CD14-positive monocyte (primary cell): Measurements from ENCODE around the gene PALS2. TPM values are rescaled to one million over a fixed set of nuclear protein-coding genes. Genes with fewer than 3 reads are reported as not detected.

Experiments
- DNase-seq, 3 donors: peaks; one replicate each; pipeline ENCODE4 v3.0.0-alpha.2; 2011 to 2022
- H2AFZ ChIP-seq: 2 replicates; pipeline ENCODE4 v1.6.0; 2012; ENCODE audit warnings: mild to moderate bottlenecking, low read depth, low read length, inconsistent platforms; ENCODE audit not compliant: insufficient read depth, poor library complexity, severe bottlenecking
- H3K27ac ChIP-seq, 2 donors: 1 replicate in 1 of 2; 2 replicates in 1 of 2; pipeline ENCODE4 v1.5.1; 2012 to 2013; ENCODE audit warnings: low read length in 2 of 2, control low read depth in 1 of 2, inconsistent platforms in 1 of 2, low read depth in 1 of 2, mild to moderate bottlenecking in 1 of 2
- H3K27me3 ChIP-seq, 2 donors: one replicate each; pipeline versions ENCODE4 v1.6.0 to v1.6.1; 2011 to 2013; ENCODE audit warnings: low read length in 2 of 2; ENCODE audit not compliant: control insufficient read depth in 2 of 2, insufficient read depth in 2 of 2
- H3K36me3 ChIP-seq, 2 donors: replicated peaks in 1 of 2; 1 replicate in 1 of 2; 2 replicates in 1 of 2; pipeline versions ENCODE4 v1.5.1 to v1.6.1; 2012 to 2013; ENCODE audit warnings: low read length in 2 of 2, control low read depth in 1 of 2, inconsistent platforms in 1 of 2, mild to moderate bottlenecking in 1 of 2; ENCODE audit not compliant: insufficient read depth in 2 of 2, control insufficient read depth in 1 of 2
- H3K4me1 ChIP-seq, 2 donors: 1 replicate in 1 of 2; 2 replicates in 1 of 2; pipeline versions ENCODE4 v1.5.1 to v1.6.1; 2012 to 2013; ENCODE audit warnings: low read length in 2 of 2, control low read depth in 1 of 2, inconsistent platforms in 1 of 2, mild to moderate bottlenecking in 1 of 2, moderate library complexity in 1 of 2; ENCODE audit not compliant: insufficient read depth in 2 of 2, control insufficient read depth in 1 of 2
- H3K4me2 ChIP-seq: replicated peaks from 2 replicates; pipeline ENCODE3; 2012; ENCODE audit warnings: low read length, moderate library complexity, mild to moderate bottlenecking; ENCODE audit not compliant: poor library complexity, severe bottlenecking; ENCODE audit errors: extremely low read depth
- H3K4me3 ChIP-seq, 3 experiments: fragments of 200-600 bp in 1 of 3; sonication (generic) in 1 of 3; replicated peaks in 1 of 3; 1 replicate in 2 of 3; 2 replicates in 1 of 3; pipeline ENCODE4 v1.5.1; 2011 to 2013; ENCODE audit warnings: low read length in 3 of 3, mild to moderate bottlenecking in 3 of 3, control low read depth in 2 of 3, low read depth in 2 of 3, inconsistent platforms in 1 of 3, moderate library complexity in 1 of 3
- H3K79me2 ChIP-seq: 2 replicates; pipeline ENCODE4 v1.6.0; 2012; ENCODE audit warnings: mild to moderate bottlenecking, control low read depth, inconsistent platforms, low read length, moderate library complexity; ENCODE audit not compliant: insufficient read depth
- H3K9ac ChIP-seq: 2 replicates; pipeline ENCODE4 v1.6.0; 2017; ENCODE audit warnings: low read length, mild to moderate bottlenecking; ENCODE audit not compliant: insufficient read depth, poor library complexity, severe bottlenecking
- H3K9me3 ChIP-seq, 2 donors: replicated peaks in 1 of 2; 1 replicate in 1 of 2; 2 replicates in 1 of 2; pipeline versions ENCODE4 v1.5.1 to v1.6.1; 2012 to 2013; ENCODE audit warnings: low read length in 2 of 2, control low read depth in 1 of 2; ENCODE audit not compliant: control insufficient read depth in 1 of 2, insufficient read depth in 1 of 2
- H4K20me1 ChIP-seq: 2 replicates; pipeline ENCODE4 v1.6.0; 2012; ENCODE audit warnings: mild to moderate bottlenecking, low read length, control low read depth, moderate library complexity; ENCODE audit not compliant: insufficient read depth
- H3K27ac Mint-ChIP-seq, 7 donors: one replicate each; pipeline ENCODE4 v1.8.0; 2020; ENCODE audit warnings: mild to moderate bottlenecking in 7 of 7, mixed read lengths in 7 of 7, moderate library complexity in 6 of 7, inconsistent platforms in 2 of 7
- H3K27me3 Mint-ChIP-seq, 3 donors: one replicate each; pipeline ENCODE4 v1.8.0; 2021 to 2022; ENCODE audit warnings: low read depth in 3 of 3, mild to moderate bottlenecking in 3 of 3, mixed read lengths in 3 of 3, moderate library complexity in 3 of 3, inconsistent platforms in 1 of 3
- H3K36me3 Mint-ChIP-seq, 2 donors: one replicate each; pipeline ENCODE4 v1.8.0; 2020; ENCODE audit warnings: mixed read lengths in 2 of 2, inconsistent platforms in 1 of 2, mild to moderate bottlenecking in 1 of 2
- H3K4me1 Mint-ChIP-seq: one replicate; pipeline ENCODE4 v1.8.0; 2020; ENCODE audit warnings: mild to moderate bottlenecking, mixed read lengths
- H3K4me3 Mint-ChIP-seq, 2 donors: one replicate each; pipeline ENCODE4 v1.8.0; 2020; ENCODE audit warnings: mild to moderate bottlenecking in 2 of 2, mixed read lengths in 2 of 2, moderate library complexity in 1 of 2
- H3K9me3 Mint-ChIP-seq, 7 donors: one replicate each; pipeline ENCODE4 v1.8.0; 2020 to 2022; ENCODE audit warnings: mixed read lengths in 7 of 7, mild to moderate bottlenecking in 6 of 7, moderate library complexity in 6 of 7, inconsistent platforms in 2 of 7
- WGBS: methylation state at CpG from one replicate; pipeline ENCODE4 v1.1.5; 2013; ENCODE audit warnings: missing lambda C conversion rate; ENCODE audit not compliant: insufficient coverage; 5-methylcytosine and 5-hydroxymethylcytosine counted together
- intact Hi-C, 2 donors: fragments of 100-400 bp; cut with micrococcal nuclease; formaldehyde crosslinking; loops; one replicate each; pipeline versions ENCODE4 v1.15.0 to v1.15.1; 2023
- polyA plus RNA-seq, 3 donors: library from polyadenylated mRNA; depleted of rRNA in 1 of 3; unstranded in 2 of 3; stranded (reverse) in 1 of 3; fragments of 300-500 nt in 2 of 3; fragments of >200 nt in 1 of 3; fragmentation: Illumina TruSeq in 2 of 3; gene quantifications; 1 replicate in 2 of 3; 2 replicates in 1 of 3; pipeline ENCODE4 v1.2.3, GENCODE V29; 2012 to 2021
- TF ChIP-seq, protein P1 (sequence below): fragments of 200-600 bp; IDR thresholded peaks from one replicate; pipeline ENCODE4 v1.8.0; 2022; ENCODE audit warnings: antibody characterized with exemption, mild to moderate bottlenecking

The PALS2 gene
- polyA plus RNA-seq, 3 donors = 0.08 to 3.0 (median 2.8) TPM

DNA sequence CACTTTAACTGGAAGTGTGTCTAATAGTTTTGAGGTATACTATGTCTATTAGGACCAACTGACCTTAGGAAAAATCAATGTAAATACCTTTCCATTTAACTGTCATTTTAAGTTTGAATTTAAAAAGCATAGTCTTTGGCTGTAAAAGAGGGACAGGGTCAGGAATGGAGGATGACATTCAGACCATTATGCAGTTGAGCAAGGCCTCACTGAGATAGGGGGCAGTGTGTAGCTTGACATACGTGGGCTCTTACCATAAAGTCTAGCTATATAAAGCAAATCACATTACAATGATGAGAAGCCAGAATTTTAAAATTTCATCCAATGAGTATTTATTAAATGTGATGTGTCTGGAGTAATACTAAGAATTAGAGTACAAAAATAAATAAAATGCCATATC is 17.9 kb downstream of the PALS2 start:
- H2AFZ ChIP-seq = no peak overlapping the region
- Mint-ChIP-seq H3K4me1 (peaks cover 2% of the 10 kb centered on the region), H3K27me3 (peaks cover 0 to 2% (median 2%) of the 10 kb centered on the region in 3 donors), H3K4me3 (no peak overlapping the region), H3K27ac (no peak overlapping the region), H3K36me3 (no peaks in the 10 kb centered on the region), H3K9me3 (no peaks in the 10 kb centered on the region)
- intact Hi-C loops = no loop called here
- H3K4me1 ChIP-seq = no peaks in the 10 kb centered on the region
- H3K4me3 ChIP-seq = no peak overlapping the region
- TF ChIP-seq, protein P1, sequence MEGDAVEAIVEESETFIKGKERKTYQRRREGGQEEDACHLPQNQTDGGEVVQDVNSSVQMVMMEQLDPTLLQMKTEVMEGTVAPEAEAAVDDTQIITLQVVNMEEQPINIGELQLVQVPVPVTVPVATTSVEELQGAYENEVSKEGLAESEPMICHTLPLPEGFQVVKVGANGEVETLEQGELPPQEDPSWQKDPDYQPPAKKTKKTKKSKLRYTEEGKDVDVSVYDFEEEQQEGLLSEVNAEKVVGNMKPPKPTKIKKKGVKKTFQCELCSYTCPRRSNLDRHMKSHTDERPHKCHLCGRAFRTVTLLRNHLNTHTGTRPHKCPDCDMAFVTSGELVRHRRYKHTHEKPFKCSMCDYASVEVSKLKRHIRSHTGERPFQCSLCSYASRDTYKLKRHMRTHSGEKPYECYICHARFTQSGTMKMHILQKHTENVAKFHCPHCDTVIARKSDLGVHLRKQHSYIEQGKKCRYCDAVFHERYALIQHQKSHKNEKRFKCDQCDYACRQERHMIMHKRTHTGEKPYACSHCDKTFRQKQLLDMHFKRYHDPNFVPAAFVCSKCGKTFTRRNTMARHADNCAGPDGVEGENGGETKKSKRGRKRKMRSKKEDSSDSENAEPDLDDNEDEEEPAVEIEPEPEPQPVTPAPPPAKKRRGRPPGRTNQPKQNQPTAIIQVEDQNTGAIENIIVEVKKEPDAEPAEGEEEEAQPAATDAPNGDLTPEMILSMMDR = no peak
- no peaks in the 10 kb centered on the region for H4K20me1 ChIP-seq
- H3K27ac ChIP-seq = no peak overlapping the region
- WGBS = no CpG with 5 or more reads among the region's 1 CpG
- no peaks in the 10 kb centered on the region for H3K36me3 ChIP-seq
- DNase-seq = no peak
- H3K79me2 ChIP-seq = no peaks in the 10 kb centered on the region
- no peaks in the 10 kb centered on the region for H3K27me3 ChIP-seq
- H3K9me3 ChIP-seq = no peaks in the 10 kb centered on the region
- H3K9ac ChIP-seq = no peak overlapping the region
- no peak overlapping the region for H3K4me2 ChIP-seq

DNA sequence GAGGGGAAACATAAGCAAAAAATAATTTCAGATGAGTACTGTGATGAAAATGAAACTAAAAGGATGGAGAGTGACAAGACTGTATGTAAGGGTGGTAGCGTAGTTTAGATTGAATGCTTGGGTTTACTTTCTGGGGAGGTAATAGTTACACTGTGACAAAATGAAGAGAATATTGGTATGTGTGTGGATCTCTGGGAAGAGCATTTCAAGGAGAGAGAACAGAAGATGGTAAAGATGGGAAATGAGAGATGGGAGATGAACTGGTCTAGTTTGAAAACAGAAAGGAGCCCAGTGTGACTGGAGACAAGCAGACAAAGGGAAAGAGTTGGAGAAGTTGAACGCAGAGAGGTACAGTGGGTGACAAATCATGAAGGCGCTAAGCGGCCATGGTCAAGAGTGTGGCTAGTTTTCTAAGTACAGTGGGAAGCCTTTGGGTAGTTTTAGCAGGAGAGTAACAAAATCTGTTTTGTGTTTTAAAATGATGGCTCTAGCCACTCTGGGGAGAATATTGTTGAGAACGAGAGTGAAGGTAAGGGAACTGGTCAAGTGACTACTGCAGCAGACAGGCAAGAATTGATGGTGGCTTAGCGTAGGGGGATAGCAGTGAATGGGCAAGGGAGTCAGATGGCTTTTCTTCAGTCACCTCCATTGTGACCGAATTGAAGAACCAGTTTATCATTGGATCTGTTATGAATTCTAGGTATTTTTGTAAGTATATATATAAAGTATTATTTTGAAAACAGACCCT is 22.6 kb downstream of the PALS2 start:
- no peaks in the 10 kb centered on the region for H3K36me3 ChIP-seq
- H4K20me1 ChIP-seq = no peaks in the 10 kb centered on the region
- DNase-seq = no peak
- H3K4me1 ChIP-seq = no peaks in the 10 kb centered on the region
- no peaks in the 10 kb centered on the region for H3K79me2 ChIP-seq
- H3K4me3 ChIP-seq = peak overlapping the region; percentile 7 to 61 (median 48)
- no peak overlapping the region for H3K27ac Mint-ChIP-seq
- no peaks in the 10 kb centered on the region for H3K9me3 ChIP-seq
- H3K4me3 Mint-ChIP-seq = no peak overlapping the region
- no peak overlapping the region for H3K9ac ChIP-seq
- peak overlapping the region; percentile 33 for H3K4me2 ChIP-seq
- no peak overlapping the region for H3K27ac ChIP-seq
- no peaks in the 10 kb centered on the region for H3K36me3 Mint-ChIP-seq
- intact Hi-C loops = no loop called here
- no peaks in the 10 kb centered on the region for H3K27me3 Mint-ChIP-seq
- H3K27me3 ChIP-seq = no peaks in the 10 kb centered on the region
- WGBS = 71% methylated on average over 6 of the region's 7 CpGs
- peak overlapping the region; percentile 41 for H2AFZ ChIP-seq
- no peaks in the 10 kb centered on the region for H3K9me3 Mint-ChIP-seq
- TF ChIP-seq, protein P1 = no peak
- no peaks in the 10 kb centered on the region for H3K4me1 Mint-ChIP-seq
